Kasumi-1 (cell line): ENCODE results near the gene KCNS1.

Experiments
- DNase-seq, 2 experiments: peaks; one replicate each; lab custom pipeline; 2025; lab: John Stamatoyannopoulos, UW

Gene KCNS1

GRCh38 chr20:45109634-45110033, 8.7 kb upstream of the KCNS1 start:
- no peak for DNase-seq

DNA sequence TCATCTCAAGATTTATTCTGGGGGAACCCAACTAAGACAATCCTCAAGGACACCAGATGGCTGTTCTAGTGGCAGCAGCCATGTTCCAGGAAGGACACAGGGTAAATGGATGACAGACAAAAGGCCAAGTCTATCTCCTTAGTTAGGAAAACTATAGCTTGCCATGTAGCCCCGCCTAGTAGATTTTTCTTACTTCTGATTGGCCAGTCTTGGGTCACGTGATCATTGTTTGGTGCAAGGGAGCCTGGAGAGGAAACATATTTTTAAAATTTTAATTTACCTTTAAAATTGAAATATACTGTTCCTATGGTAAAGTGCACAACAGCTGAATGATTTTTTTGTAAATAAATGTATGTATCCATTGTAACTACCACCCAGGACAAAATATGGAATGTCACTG, 4.4 kb upstream of the KCNS1 start:
- no peak for DNase-seq

DNA sequence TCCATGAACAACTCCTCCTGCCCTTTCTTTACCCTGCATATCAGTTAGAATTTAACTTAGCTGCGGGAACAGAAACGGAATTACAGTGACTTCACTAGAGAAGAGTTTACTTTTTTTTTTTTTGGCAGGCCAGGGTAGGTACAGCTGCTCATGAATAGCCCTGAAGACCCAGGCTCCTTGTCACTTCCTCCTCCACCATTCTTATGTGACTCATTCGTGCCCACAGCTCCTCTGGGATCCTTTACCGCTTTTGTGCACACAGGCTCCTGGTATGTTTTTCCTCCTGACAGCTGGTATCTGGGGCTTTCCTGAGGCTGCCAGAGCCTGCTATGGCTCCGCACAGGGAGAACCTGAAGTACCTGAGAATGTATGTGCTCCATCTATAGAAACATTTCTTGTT, 3.9 kb upstream of the KCNS1 start:
- DNase-seq, result peak; percentile 17 to 47

DNA sequence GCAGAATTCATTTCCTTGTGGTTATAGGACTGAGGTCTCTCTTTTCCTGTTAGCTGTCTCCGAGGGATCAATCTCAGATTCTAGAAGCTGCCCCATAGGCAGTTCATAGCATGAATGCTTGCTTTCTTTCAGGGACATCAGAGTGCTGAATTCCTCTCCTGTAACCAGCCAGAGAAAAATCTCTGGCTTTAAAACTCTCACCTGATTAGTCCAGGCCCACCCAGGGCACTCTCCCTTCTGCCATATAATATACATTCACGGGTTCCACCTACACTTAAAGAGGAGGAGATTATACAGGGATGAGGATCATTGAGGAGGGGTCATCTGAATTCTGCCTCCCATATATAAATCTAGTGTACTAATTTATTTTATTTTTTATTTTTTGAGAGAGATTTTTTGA, 2.1 kb upstream of the KCNS1 start:
- DNase-seq, result no peak

DNA sequence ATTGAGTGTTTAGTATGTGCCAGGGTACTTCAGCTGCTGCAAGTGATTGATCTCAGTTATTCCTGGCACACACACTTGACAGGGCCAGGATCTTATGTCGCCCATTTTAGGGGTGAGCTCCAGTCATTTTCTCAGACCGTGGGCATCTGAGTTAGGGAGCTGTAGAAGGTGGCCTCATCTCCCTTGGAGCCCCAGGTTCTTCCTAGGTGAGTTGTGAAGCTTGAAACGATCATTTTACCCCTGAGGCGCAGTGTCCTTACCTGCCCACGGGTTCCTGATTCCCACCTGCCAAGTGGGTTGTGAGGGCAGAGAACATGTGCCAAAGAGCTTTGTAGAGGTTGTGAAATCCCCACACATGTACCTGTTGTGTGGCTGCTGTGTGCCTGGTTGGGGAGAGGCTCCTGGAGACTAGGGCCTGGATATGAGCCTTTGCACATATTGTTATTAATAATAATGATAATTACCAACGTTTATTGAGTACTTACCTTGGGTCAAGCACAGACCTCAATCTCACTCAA, 465 bp upstream of the KCNS1 start:
- DNase-seq, result no peak

DNA sequence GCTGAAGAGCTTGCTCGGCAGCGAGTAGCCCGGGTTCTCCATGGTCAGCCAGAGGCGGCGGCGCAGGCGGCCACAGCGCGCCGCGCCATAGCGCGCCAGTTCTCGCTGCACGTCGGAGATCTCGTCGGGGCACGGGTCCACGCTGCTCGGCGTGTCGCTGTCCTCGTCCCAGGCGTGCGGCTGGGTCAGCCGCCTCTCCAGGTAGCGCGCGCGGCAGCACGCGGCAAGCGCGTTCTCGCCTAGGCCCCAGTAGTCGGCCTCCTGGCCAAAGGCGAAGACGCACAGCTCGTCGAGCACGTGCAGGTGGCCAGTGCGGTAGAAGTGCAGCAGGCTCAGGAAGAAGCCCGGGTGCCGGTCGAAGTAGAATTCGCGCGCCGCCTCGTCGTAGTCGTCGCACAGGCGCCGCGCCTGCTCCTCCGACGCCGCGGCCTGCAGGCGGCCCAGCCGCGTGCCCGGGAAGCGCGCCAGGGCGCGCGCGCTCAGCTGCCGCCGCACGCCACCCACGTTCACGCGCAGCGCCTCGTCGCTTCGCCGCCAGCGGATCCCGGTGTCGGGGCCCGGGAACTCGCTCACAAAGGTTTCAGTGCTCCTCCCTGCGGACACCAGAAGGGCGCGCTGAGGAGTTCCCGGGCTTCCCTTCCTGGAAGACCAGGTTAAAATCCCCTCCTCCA, 2.7 kb downstream of the KCNS1 start:
- DNase-seq, result no peak

GRCh38 chr20:45097485-45098102, 3.3 kb downstream of the KCNS1 start:
- DNase-seq, result no peak

DNA sequence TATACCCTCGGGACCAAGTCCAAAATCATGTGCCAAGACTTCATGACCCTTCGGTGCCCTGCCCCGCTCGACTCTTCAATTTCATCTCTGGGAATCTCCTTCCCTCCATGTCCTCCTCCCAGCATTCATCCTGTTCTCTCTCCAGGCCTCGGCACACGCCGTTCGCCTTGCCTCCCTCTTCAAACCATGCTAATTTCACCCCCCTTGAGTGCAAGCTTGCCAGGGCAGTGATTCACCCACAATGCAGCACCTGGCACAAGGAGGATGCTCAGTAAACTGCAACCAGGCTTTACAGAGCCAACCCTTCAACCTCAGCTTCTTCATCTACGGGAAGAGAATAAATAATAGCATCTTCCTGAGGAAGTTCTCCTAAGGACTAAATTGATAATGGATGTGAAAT, 4.1 kb downstream of the KCNS1 start:
- peak; percentile 20 to 56 for DNase-seq

DNA sequence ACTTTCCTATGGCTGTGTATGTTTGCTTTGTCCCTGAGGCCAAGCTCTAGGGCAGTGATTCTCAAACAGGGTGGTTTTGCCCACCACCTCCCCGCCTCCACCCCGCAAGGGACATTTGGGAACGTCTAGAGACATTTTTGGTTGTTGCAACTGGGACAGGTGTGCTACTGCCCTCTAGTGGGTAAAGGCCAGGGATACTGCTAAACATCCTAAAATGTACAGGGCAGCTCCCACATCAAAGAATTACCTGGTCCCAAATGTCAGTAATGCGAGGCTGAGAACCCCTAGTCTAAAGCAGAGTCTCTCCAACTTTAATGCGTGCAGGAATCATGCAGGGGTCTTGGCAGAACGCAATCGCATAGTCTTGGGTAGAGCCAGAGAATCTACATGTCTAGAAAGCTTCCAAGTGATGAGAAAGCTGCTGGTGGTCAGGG, 5.1 kb downstream of the KCNS1 start:
- DNase-seq, result peak; percentile 60 to 70

DNA sequence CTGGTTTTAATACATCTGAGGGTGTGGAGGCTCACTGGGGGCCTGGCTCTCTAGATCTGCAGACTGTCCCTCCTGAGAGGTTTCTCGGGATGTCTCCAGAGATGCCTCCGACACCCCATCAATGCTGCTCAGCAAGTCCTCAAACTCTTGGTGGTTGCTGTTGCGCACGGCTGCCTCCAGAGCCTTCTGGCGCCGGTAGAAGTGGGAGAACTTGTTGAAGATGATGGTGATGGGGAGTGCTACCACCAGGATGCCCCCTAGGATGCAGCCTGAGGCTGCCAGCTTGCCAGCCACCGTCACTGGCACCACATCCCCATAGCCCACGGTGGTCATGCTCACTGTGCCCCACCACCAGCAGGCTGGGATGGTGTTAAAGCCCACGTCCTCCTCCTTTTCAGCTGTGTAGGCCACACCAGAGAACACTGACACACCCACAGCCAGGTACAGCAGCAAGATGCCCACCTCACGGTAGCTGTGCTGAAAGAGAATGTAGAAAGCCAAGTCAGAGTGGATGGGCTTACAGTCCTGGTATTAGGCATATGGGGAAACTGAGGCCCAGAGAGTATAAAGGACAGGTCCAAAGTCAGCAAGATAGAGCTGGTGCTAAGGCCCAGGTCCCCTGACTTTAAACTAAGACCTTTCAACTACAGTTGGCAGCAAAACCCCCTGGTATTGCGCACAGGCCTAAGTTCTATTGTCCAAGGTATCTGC, 5.9 kb downstream of the KCNS1 start:
- DNase-seq, result no peak

GRCh38 chr20:45094201-45094600, 6.7 kb downstream of the KCNS1 start:
- no peak for DNase-seq

DNA sequence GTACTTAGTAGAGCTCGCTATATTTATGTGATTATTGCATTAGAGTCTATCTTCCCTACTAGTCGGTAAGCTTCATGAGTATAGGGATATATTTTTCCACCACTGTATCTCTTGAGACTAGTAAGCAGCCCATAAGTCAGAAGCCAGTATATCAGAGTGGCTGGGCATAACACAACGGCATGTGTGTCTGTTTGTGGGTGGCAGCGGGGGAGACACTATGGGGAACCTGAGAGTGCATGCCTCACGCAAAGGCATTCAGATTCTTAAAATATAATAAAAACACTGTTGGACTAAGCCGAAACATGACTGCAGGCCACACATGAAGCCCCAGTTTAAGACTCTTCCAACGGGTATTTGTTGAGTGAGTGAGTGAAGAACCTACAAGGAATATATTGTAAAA, 8.0 kb downstream of the KCNS1 start:
- DNase-seq, result no peak

DNA sequence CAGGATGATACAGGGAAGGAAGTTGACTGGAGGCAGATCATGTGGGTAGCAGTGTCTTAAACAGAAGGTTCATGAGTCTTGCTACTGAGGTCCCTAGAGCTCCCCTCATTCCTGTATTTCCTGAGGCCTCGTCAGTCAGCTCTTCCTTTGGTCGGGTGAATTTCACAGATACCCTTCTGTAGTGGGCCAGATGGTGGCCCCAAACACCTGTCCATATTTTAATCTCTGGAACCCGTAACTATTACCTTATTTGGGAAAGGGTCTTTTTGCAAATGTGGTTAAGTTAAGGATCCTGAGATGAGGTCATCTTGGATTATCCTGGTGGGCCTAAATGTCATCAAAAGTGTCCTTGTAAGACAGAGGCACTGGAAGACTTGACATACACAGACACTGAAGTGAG, 9.6 kb downstream of the KCNS1 start:
- DNase-seq, result no peak

GRCh38 chr20:45090481-45090880, 10.4 kb downstream of the KCNS1 start:
- no peak for DNase-seq

GRCh38 chr20:45088247-45088646, 12.7 kb downstream of the KCNS1 start:
- DNase-seq, result no peak

DNA sequence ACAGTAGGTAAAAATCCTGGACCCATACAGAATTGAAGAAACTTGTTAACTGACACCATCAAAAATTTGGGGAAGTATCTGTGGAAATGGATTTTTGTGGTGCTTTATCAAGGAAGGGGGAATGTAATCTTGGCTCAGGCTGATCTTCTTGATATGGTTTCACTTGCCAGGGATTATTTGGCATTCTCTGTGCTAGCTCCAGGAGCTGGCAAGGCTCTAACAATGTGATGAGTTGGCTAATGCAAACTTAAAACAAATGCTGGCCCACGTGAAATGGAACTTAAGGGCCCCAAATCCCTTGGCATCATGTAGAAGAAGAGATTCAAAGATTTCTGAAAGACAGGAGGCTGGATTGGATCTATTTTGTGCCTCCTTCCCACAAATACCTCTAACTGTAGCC, 13.1 kb downstream of the KCNS1 start:
- no peak for DNase-seq

DNA sequence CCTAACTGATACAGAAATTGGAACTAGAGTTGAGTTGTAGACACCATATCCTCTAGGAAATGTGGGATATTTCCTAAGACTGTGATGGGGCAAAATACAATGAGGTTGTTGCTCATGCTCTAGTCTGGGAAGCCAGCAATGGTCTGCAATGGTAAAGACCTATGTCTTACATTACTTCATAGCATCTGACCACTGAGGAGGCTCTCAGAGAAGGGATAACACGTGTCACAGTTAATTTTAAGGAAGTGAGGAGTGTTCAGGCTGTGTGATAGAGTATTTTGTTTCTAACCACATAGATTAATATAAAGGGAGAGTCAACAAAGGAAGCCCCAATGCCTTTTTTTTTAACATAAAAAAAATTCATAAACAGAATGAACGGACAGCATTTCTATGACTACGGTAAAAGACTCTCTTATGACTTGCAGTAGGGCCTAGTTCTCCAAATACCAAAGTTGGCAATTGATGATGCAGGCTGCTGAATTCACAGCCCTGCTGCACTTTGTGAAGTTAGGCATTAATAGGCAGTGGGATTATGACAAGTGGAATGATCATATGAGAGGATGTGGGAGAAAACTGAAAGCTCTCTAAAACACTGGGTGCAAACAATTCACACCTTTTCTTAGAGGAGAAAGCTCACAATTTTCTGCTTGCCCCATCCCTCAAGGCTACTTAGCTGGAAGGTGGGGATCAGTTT, 13.7 kb downstream of the KCNS1 start:
- DNase-seq, result peak; percentile 38 to 44

GRCh38 chr20:45085867-45086266, 15.1 kb downstream of the KCNS1 start:
- DNase-seq, result no peak

DNA sequence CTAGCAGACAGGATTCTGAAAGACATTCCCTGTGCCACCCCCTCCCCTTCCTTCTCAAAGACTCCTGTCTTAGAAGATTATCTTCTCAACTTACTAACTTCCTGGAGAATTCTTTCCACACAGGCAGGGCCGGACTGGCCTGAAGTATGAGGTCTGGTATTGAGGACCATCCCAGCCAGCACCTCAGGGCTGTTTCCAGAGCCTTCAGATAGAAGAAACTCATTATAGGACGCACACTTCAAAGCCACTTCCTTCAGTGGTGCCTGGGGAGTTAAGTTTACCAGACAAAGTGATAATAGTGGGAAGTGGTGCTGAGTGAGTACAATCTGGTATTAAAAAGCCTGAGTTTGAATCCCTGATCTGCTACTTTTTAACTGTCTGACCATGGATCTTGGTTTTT, 15.6 kb downstream of the KCNS1 start:
- peak; percentile 5 to 52 for DNase-seq

GRCh38 chr20:45083127-45083526, 17.8 kb downstream of the KCNS1 start:
- DNase-seq, result no peak

- DNase-seq, result no peak
Measured at GRCh38 chr20:45082468-45082867, 18.5 kb downstream of the KCNS1 start.

- peak; percentile 50 to 67 for DNase-seq
Measured at GRCh38 chr20:45080867-45081624, 19.9 kb downstream of the KCNS1 start.
